NCI-H345 (cell line): ENCODE measurements around the gene MYD88.

Experiments
- DNase-seq: peaks from one replicate; lab custom pipeline; 2025; lab: John Stamatoyannopoulos, UW

The MYD88 gene

GRCh38 chr3:38112378-38112761 is 26.1 kb upstream of the MYD88 start:
- no peak for DNase-seq

DNA sequence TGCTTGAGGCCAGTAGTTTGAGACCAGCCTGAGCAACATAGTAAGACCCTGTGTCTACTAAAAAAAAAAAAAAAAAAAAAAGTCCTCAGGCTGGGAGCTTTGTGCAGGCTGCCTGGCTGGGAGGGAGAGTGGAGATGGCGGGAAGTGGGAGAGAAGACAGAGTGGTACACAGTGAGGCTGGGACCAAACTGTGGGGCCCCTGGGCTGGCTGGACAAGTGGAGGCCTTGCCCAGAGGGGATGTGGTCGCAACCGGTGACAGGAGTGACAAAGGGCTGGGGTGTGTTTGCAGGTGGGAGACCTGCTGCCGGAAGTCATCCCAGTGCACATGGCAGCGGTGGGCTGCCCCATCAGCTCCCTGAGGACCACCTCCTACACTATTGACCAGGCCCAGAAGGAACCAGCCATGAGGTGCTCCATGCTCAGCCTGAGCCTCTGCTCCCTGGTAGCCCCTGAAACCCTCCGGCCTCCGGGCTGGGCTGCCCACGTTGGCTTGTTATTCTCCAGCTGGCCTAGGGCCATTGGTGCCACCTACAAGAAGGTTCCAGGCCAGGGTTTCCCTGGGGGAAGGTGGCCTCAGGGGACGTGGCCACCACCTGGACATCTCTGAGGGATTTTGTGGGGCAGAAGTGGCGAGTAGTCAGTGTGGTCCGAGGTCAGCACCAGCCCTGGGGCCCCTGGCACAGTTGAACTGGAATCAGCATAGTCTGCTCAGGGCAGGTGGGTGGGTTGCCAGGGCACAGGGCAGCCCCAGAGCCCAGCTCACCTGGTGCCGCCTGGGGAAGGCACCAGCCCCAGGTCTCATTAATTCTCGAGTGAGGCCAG is 24.2 kb upstream of the MYD88 start:
- DNase-seq: no peak

DNA sequence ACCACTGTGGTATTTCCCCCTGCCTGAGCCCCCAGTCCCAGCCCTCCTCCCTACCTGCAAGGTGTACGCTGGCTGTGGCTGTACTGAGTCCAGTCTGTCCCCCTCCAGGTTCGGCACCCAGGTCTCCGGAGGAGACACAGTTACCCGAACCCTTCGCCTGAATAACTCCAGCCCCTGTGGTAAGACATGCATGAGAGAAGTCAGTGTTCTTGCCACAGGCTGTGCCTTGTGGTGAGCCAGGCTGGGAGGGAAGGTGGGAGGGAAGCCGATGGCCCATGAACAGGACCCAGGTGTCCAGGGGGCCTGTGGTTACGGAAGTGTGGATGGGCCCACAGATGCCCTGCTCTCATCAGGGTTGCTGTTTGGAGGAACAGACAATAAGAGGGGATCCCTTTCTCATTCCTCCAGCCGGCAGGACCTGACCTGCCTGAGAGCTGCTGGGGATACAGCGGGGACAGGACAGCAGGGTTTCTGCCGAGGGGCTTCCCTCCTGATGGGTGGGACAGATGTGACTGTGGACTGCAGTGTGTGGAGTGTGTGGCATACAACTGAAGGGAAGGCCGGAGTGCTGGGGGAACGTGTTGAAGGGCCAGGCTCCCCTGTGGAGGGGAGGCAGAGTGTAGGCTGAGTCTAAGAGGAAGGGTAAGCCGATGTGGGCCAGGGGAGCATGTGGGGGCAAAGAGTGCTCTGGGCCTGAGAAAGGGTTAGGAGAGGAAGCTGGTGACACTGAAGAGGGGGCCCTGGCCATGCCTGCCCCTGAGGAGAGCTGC is 23.4 kb upstream of the MYD88 start:
- no peak for DNase-seq

- no peak for DNase-seq
Observed at GRCh38 chr3:38115645-38116427, 22.6 kb upstream of the MYD88 start.

DNA sequence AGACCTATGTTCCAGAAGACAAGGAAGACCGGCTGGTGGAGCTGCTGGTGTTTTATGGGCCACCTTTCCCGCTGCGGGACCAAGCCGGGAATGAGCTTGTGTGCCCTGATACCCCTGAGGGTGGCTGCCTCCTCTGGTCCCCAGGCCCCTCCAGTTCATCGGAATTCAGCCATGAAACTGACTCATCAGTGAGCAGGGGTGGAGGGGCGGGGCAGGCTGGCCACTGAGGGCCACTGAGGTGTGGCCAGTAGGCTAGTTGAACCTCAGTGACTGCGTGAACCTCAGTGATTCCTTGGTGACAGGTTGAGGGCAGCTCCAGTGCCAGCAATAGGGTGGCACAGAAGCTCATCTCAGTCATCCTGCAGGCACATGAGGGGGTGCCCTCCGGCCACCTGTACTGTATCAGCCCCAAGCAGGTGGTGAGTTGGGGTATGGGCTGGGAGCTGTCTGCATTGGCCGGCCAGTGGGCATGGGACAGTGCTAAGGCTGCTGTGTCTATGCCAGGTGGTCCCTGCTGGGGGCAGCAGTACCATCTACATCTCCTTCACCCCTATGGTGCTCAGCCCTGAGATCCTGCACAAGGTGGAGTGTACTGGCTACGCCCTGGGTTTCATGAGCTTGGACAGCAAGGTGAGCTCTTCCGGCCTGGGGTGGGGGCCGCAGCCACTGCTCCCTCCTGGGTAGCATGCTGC is 21.8 kb upstream of the MYD88 start:
- no peak for DNase-seq

GRCh38 chr3:38117163-38117716 is 21.2 kb upstream of the MYD88 start:
- DNase-seq: no peak

GRCh38 chr3:38117748-38118420 is 20.6 kb upstream of the MYD88 start:
- peak; percentile 14 for DNase-seq

- DNase-seq: no peak
Observed at GRCh38 chr3:38118421-38119247, 19.8 kb upstream of the MYD88 start.

DNA sequence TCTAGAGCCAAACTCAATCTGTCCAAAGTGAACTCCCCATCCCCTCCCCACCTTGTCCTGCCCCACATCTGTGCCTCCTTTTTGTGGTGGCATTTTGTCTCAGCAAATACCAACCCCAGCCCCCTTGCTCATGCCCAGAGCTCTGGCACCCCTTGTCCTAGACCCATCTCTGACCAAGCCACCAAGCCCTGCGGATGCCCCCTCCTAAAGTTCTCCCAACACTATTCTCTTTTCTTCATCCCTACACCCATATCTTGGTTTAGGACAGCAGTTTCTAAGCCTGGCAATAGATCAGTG is 19.3 kb upstream of the MYD88 start:
- no peak for DNase-seq

GRCh38 chr3:38119821-38120692 is 18.4 kb upstream of the MYD88 start:
- no peak for DNase-seq

GRCh38 chr3:38120693-38121450 is 17.6 kb upstream of the MYD88 start:
- DNase-seq: no peak

DNA sequence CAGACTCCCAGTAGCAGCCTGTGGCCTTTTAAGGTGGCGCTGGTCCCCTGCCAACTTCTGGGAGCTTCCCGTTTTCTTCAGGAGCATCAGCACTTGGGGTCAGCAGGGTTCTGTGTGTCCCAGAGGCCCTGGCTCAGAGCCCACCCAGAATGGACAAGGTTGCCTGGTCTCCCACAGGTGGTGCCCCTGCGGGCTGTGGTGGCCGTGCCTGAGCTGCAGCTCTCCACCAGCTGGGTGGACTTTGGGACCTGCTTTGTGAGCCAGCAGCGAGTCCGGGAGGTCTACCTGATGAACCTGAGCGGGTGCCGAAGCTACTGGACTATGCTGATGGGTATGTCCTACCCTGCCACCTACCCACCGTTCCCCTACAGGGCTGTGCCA is 17.0 kb upstream of the MYD88 start:
- DNase-seq: no peak

GRCh38 chr3:38121832-38122461 is 16.5 kb upstream of the MYD88 start:
- no peak for DNase-seq

DNA sequence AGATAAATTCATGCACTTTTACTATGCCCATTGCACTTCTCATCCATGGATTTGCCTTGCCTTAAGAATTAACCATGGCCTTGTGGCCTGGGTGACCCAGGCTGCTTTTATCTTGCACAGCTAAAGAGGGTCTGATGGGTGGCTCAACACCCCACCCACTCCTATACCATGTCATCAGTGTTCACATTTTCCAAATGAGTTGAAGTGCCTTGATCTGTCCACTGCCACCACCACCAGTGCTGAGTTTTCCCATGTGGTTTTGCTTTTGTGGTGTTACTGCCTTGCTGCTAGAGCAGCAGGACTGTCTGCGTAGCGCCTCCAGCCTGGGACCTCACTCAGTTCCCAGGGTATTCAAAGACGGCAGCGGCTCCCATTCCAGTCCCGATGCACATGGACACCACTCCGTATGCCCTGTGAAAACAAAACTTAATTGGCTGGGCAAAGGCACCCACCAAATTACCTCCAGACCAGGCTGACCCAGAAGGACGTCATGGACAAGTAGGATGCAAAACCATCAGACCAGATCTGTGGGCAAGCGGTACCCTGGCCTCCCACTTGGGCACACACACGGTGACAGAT is 15.7 kb upstream of the MYD88 start:
- DNase-seq: no peak

GRCh38 chr3:38124324-38125122 is 13.9 kb upstream of the MYD88 start:
- no peak for DNase-seq

DNA sequence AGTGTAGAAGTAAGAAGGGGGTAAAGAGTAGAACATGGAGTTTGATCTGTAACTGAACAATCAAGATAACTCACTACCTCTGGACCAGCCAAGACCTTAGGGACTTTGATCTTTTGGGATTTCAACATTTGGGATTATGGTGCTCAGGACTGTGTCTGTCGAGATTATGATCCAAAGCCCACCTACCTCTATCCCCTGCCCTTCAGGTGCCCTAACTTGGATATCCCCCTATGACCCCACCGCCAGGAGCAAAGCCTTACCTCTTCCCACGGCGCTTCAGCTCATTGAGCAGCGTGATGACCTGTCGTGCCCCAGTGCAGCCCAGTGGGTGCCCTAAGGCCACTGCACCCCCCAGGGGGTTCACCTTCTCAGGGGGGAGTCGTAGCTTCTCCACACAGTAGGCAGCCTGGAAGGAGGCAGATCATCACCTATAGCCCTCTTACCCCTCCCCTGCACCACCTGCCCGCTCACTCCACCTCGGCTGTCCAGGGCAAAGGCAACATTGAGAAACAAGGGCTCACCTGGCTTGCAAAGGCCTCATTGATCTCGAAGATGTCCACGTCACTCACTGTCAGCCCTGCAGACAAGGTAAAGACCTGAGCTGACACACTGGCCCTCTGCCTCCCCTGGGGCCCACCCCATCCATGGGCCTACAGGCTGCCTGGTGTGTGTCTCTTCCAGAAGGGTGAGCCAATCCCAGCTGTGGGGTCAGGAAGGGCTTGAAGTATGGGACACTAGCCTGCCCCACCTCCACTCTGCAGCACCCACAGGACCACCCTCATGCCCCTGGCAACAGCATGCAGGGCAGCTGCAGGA is 12.9 kb upstream of the MYD88 start:
- DNase-seq: no peak
